Thymus (tissue), 14 donors: ENCODE results near the gene PDCL3. TPM values are rescaled to one million over a fixed set of nuclear protein-coding genes. Genes with fewer than 3 reads are reported as not detected.

Experiments
- DNase-seq, 9 donors: peaks; one replicate each; pipeline ENCODE4 v3.0.0-alpha.2; 2013; ENCODE audit warnings: low spot score in 9 of 9, low read depth in 6 of 9, missing footprints in 1 of 9
- H3K27ac ChIP-seq, 2 donors: one replicate each; pipeline ENCODE4 v1.5.1; 2013; ENCODE audit warnings: control low read depth in 1 of 2, low read depth in 1 of 2, low read length in 1 of 2, mild to moderate bottlenecking in 1 of 2, moderate library complexity in 1 of 2
- H3K27me3 ChIP-seq, 2 donors: one replicate each; pipeline ENCODE4 v1.5.1; 2013; ENCODE audit warnings: low read length in 1 of 2; ENCODE audit not compliant: control insufficient read depth in 2 of 2, insufficient read depth in 1 of 2
- H3K36me3 ChIP-seq, 2 donors: one replicate each; pipeline ENCODE4 v1.5.1; 2013; ENCODE audit warnings: low read length in 1 of 2, mild to moderate bottlenecking in 1 of 2, moderate library complexity in 1 of 2; ENCODE audit not compliant: control insufficient read depth in 2 of 2, insufficient read depth in 2 of 2
- H3K4me1 ChIP-seq, 2 donors: one replicate each; pipeline ENCODE4 v1.5.1; 2013; ENCODE audit warnings: low read length in 2 of 2; ENCODE audit not compliant: control insufficient read depth in 2 of 2, insufficient read depth in 2 of 2
- H3K4me3 ChIP-seq, 2 donors: one replicate each; pipeline ENCODE4 v1.5.1; 2013; ENCODE audit warnings: low read length in 2 of 2, control low read depth in 1 of 2, mild to moderate bottlenecking in 1 of 2
- H3K9me3 ChIP-seq, 2 donors: one replicate each; pipeline ENCODE4 v1.5.1; 2013; ENCODE audit warnings: low read length in 1 of 2, mild to moderate bottlenecking in 1 of 2; ENCODE audit not compliant: control insufficient read depth in 2 of 2, insufficient read depth in 1 of 2
- WGBS: extraction: QIAGEN DNeasy Blood & Tissue Kit; methylation state at CpG from one replicate; pipeline ENCODE4 v1.1.7; 2013; 5-methylcytosine and 5-hydroxymethylcytosine counted together
- long read RNA-seq, 10 donors: transcript quantifications; one replicate each; lab custom pipeline, GENCODE V29; 2026
- polyA plus RNA-seq: library from polyadenylated mRNA; stranded (reverse); fragments of 200-250 nt; gene quantifications from one replicate; pipeline ENCODE4 v1.2.3, GENCODE V29; 2013
- total RNA-seq: library from RNA; stranded (reverse); fragments of 120-200 nt; gene quantifications from one replicate; pipeline ENCODE4 v1.2.4, GENCODE V29; 2013
- donor health status: healthy.

PDCL3 gene
- total RNA-seq (15.0 TPM), polyA plus RNA-seq (29.5 TPM)
- long read RNA-seq, donor 1, transcript PDCL3-201 (6 exons, 1,337 nt), result major isoform, 5 of 5 reads
- long read RNA-seq, donor 1, partial matches to known transcripts, result 0 of 5 reads
- long read RNA-seq, donor 1, other reads (novel, unspliced or antisense), result 0 of 5 reads
- long read RNA-seq, donor 2, transcript PDCL3-201 (6 exons, 1,337 nt), result major isoform, 34 of 35 reads
- long read RNA-seq, donor 2, partial matches to known transcripts, result 0 of 35 reads
- long read RNA-seq, donor 2, other reads (novel, unspliced or antisense), result 0 of 35 reads
- long read RNA-seq, donor 3, transcript PDCL3-201 (6 exons, 1,337 nt), result major isoform, 30 of 36 reads
- long read RNA-seq, donor 3, partial matches to known transcripts, result 5 of 36 reads
- long read RNA-seq, donor 3, other reads (novel, unspliced or antisense), result 0 of 36 reads
- long read RNA-seq, donor 4, transcript PDCL3-201 (6 exons, 1,337 nt), result major isoform, 17 of 17 reads
- long read RNA-seq, donor 4, partial matches to known transcripts, result 0 of 17 reads
- long read RNA-seq, donor 4, other reads (novel, unspliced or antisense), result 0 of 17 reads
- long read RNA-seq, donor 5, transcript PDCL3-201 (6 exons, 1,337 nt), result major isoform, 48 of 48 reads
- long read RNA-seq, donor 5, partial matches to known transcripts, result 0 of 48 reads
- long read RNA-seq, donor 5, other reads (novel, unspliced or antisense), result 0 of 48 reads
- long read RNA-seq, donor 6, transcript PDCL3-201 (6 exons, 1,337 nt), result major isoform, 29 of 29 reads
- long read RNA-seq, donor 6, partial matches to known transcripts, result 0 of 29 reads
- long read RNA-seq, donor 6, other reads (novel, unspliced or antisense), result 0 of 29 reads
- long read RNA-seq, donor 7, transcript PDCL3-201 (6 exons, 1,337 nt), result major isoform, 29 of 29 reads
- long read RNA-seq, donor 7, partial matches to known transcripts, result 0 of 29 reads
- long read RNA-seq, donor 7, other reads (novel, unspliced or antisense), result 0 of 29 reads
- long read RNA-seq, donor 8, transcript PDCL3-201 (6 exons, 1,337 nt), result major isoform, 8 of 8 reads
- long read RNA-seq, donor 8, partial matches to known transcripts, result 0 of 8 reads
- long read RNA-seq, donor 8, other reads (novel, unspliced or antisense), result 0 of 8 reads
- long read RNA-seq, donor 9, transcript PDCL3-201 (6 exons, 1,337 nt), result major isoform, 8 of 8 reads
- long read RNA-seq, donor 9, partial matches to known transcripts, result 0 of 8 reads
- long read RNA-seq, donor 9, other reads (novel, unspliced or antisense), result 0 of 8 reads
- long read RNA-seq, donor 10, transcript PDCL3-201 (6 exons, 1,337 nt), result major isoform, 13 of 13 reads
- long read RNA-seq, donor 10, partial matches to known transcripts, result 0 of 13 reads
- long read RNA-seq, donor 10, other reads (novel, unspliced or antisense), result 0 of 13 reads

GRCh38 chr2:100562613-100563406 lies at the start of gene PDCL3:
TSS of gene PDCL3 (plus strand) at chr2:100562993. CDS start at chr2:100563068, 75 bp downstream.
- Histone ChIP-seq H3K4me3 (peak within 1 kb of the TSS; percentile 83 to 89), H3K36me3 (peaks cover 12 to 13% of the 10 kb centered on the region in 2 donors)

GRCh38 chr2:100513650-100514049 lies 49.1 kb upstream of the PDCL3 start:
- no peak overlapping the region for H3K27ac ChIP-seq
- DNase-seq, result no peak
- no peaks in the 10 kb centered on the region for H3K36me3 ChIP-seq
- H3K9me3 ChIP-seq, result peaks cover 0 to 3% of the 10 kb centered on the region in 2 donors
- no peaks in the 10 kb centered on the region for H3K27me3 ChIP-seq
- H3K4me3 ChIP-seq, result no peak overlapping the region
- WGBS, result 19% methylated on average over 4 of the region's 4 CpGs
- H3K4me1 ChIP-seq, result no peaks in the 10 kb centered on the region

More at GRCh38 chr2:100562613-100563406, at the start of gene PDCL3:
- Histone ChIP-seq H3K27ac (peak within 1 kb of the TSS; percentile 93 to 94), H3K27me3 (no peaks in the 10 kb centered on the region), H3K9me3 (no peaks in the 10 kb centered on the region), H3K4me1 (peaks cover 2 to 10% of the 10 kb centered on the region in 2 donors)
- peak; percentile 88 to 98 (median 94) for DNase-seq
- under 1% methylated on average over 62 of the region's 62 CpGs for WGBS

GRCh38 chr2:100517556-100517955 lies 45.2 kb upstream of the PDCL3 start:
- 86% methylated on average over 1 of the region's 1 CpG for WGBS
- no peaks in the 10 kb centered on the region for H3K9me3 ChIP-seq
- no peak overlapping the region for H3K4me3 ChIP-seq
- DNase-seq, result no peak
- no peaks in the 10 kb centered on the region for H3K27me3 ChIP-seq
- no peaks in the 10 kb centered on the region for H3K36me3 ChIP-seq
- no peaks in the 10 kb centered on the region for H3K4me1 ChIP-seq
- no peak overlapping the region for H3K27ac ChIP-seq

- H3K4me3 ChIP-seq, result no peak overlapping the region
- H3K9me3 ChIP-seq, result peaks cover 0 to 3% of the 10 kb centered on the region in 2 donors
- no peak overlapping the region for H3K27ac ChIP-seq
- no peaks in the 10 kb centered on the region for H3K36me3 ChIP-seq
- no peaks in the 10 kb centered on the region for H3K4me1 ChIP-seq
- H3K27me3 ChIP-seq, result no peaks in the 10 kb centered on the region
- WGBS, result 87% methylated on average over 2 of the region's 2 CpGs
- DNase-seq, result no peak
Observed at GRCh38 chr2:100518801-100519200, 44.0 kb upstream of the PDCL3 start.

- Histone ChIP-seq H3K4me3 (no peak overlapping the region), H3K27me3 (no peaks in the 10 kb centered on the region), H3K4me1 (no peaks in the 10 kb centered on the region), H3K36me3 (no peaks in the 10 kb centered on the region), H3K9me3 (peaks cover 0 to 3% of the 10 kb centered on the region in 2 donors), H3K27ac (no peak overlapping the region)
- 93% methylated on average over 2 of the region's 2 CpGs for WGBS
- no peak for DNase-seq
Observed at GRCh38 chr2:100520224-100520623, 42.6 kb upstream of the PDCL3 start.

GRCh38 chr2:100522430-100522829 lies 40.4 kb upstream of the PDCL3 start:
- WGBS, result 94% methylated on average over 1 of the region's 1 CpG
- H3K27ac ChIP-seq, result no peak overlapping the region
- H3K4me3 ChIP-seq, result no peak overlapping the region
- no peaks in the 10 kb centered on the region for H3K27me3 ChIP-seq
- peaks cover 0 to 3% of the 10 kb centered on the region in 2 donors for H3K9me3 ChIP-seq
- H3K36me3 ChIP-seq, result no peaks in the 10 kb centered on the region
- DNase-seq, result no peak
- peaks cover 0 to under 1% of the 10 kb centered on the region in 2 donors for H3K4me1 ChIP-seq

- H3K9me3 ChIP-seq, result peaks cover 0 to 3% of the 10 kb centered on the region in 2 donors
- no peaks in the 10 kb centered on the region for H3K36me3 ChIP-seq
- DNase-seq, result no peak
- peaks cover 0 to 3% of the 10 kb centered on the region in 2 donors for H3K4me1 ChIP-seq
- no peaks in the 10 kb centered on the region for H3K27me3 ChIP-seq
- 90% methylated on average over 2 of the region's 2 CpGs for WGBS
- no peak overlapping the region for H3K27ac ChIP-seq
- no peak overlapping the region for H3K4me3 ChIP-seq
Observed at GRCh38 chr2:100524331-100524730, 38.5 kb upstream of the PDCL3 start.

GRCh38 chr2:100526868-100527267 lies 35.9 kb upstream of the PDCL3 start:
- Histone ChIP-seq H3K36me3 (no peaks in the 10 kb centered on the region), H3K27me3 (no peaks in the 10 kb centered on the region), H3K4me3 (no peak overlapping the region), H3K27ac (no peak overlapping the region), H3K4me1 (peaks cover 0 to 3% of the 10 kb centered on the region in 2 donors), H3K9me3 (peaks cover 0 to 3% of the 10 kb centered on the region in 2 donors)
- DNase-seq, result no peak
- 54% methylated on average over 1 of the region's 1 CpG for WGBS
